ENCODE data around the gene COL5A1.

COL5A1 gene

GRCh38 chr9:134770972-134771971, 129.7 kb downstream of the COL5A1 start:
- no peak for DNase-seq (ENCODE audit: low read depth)

- DNase-seq (ENCODE audit: low read depth) = no peak
These were observed 130.7 kb downstream of the COL5A1 start for GRCh38 chr9:134772331-134772730.

GRCh38 chr9:134773842-134774241, 132.2 kb downstream of the COL5A1 start:
- no peak for DNase-seq (ENCODE audit: low read depth)

- no peak for DNase-seq (ENCODE audit: low read depth)
These were observed 132.8 kb downstream of the COL5A1 start for GRCh38 chr9:134774410-134774809.

GRCh38 chr9:134775081-134775951, 133.7 kb downstream of the COL5A1 start:
- DNase-seq (ENCODE audit: low read depth) = no peak

GRCh38 chr9:134776080-134776796, 134.6 kb downstream of the COL5A1 start:
- no peak for DNase-seq (ENCODE audit: low read depth)

GRCh38 chr9:134777153-134777552, 135.6 kb downstream of the COL5A1 start:
- DNase-seq (ENCODE audit: low read depth) = no peak

GRCh38 chr9:134778156-134778555, 136.6 kb downstream of the COL5A1 start:
- no peak for DNase-seq (ENCODE audit: low read depth)

- DNase-seq (ENCODE audit: low read depth) = no peak
These were observed 137.3 kb downstream of the COL5A1 start for GRCh38 chr9:134778841-134779411.

GRCh38 chr9:134779640-134780039, 138.0 kb downstream of the COL5A1 start:
- DNase-seq (ENCODE audit: low read depth) = no peak

GRCh38 chr9:134781591-134782302, 140.1 kb downstream of the COL5A1 start:
- no peak for DNase-seq (ENCODE audit: low read depth)

- no peak for DNase-seq (ENCODE audit: low read depth)
These were observed 141.5 kb downstream of the COL5A1 start for GRCh38 chr9:134782921-134783698.

GRCh38 chr9:134783699-134784039, 142.1 kb downstream of the COL5A1 start:
- DNase-seq (ENCODE audit: low read depth) = no peak

GRCh38 chr9:134784577-134785305, 143.1 kb downstream of the COL5A1 start:
- DNase-seq (ENCODE audit: low read depth) = no peak

GRCh38 chr9:134785325-134786108, 143.9 kb downstream of the COL5A1 start:
- no peak for DNase-seq (ENCODE audit: low read depth)

GRCh38 chr9:134787601-134788531, 146.3 kb downstream of the COL5A1 start:
- DNase-seq (ENCODE audit: low read depth) = no peak

- DNase-seq (ENCODE audit: low read depth) = no peak
These were observed 147.6 kb downstream of the COL5A1 start for GRCh38 chr9:134789168-134789567.

- DNase-seq (ENCODE audit: low read depth) = no peak
These were observed 149.4 kb downstream of the COL5A1 start for GRCh38 chr9:134791009-134791408.
